AG04450 (cell line): ENCODE results near the gene TMCC1. TPM values are rescaled to one million over a fixed set of nuclear protein-coding genes. Genes with fewer than 3 reads are reported as not detected.

Experiments
- CTCF ChIA-PET: fragments of 300-600, 350-600 bp; formaldehyde crosslinking; extraction: SDS; loops from one replicate; lab custom pipeline; 2022; ENCODE audit warnings: antibody characterized with exemption, inconsistent platforms; lab: Charles Lee
- POLR2A ChIA-PET: fragments of 350-600 bp; formaldehyde crosslinking; extraction: SDS; loops from one replicate; lab custom pipeline; 2021; ENCODE audit warnings: antibody characterized with exemption, inconsistent platforms; lab: Yijun Ruan, JAX
- DNase-seq: peaks from one replicate; pipeline ENCODE4 v3.0.0-alpha.2; 2011; ENCODE audit warnings: low read depth, low spot score
- H3K27ac ChIP-seq: one replicate; pipeline ENCODE4 v1.5.1; 2012; ENCODE audit warnings: low read depth, low read length, control low read depth
- H3K27me3 ChIP-seq: one replicate; pipeline ENCODE4 v1.6.0; 2012; ENCODE audit warnings: low read length; ENCODE audit not compliant: control insufficient read depth, insufficient read depth
- H3K4me3 ChIP-seq: 2 replicates; pipeline ENCODE4 v1.5.1; 2011; ENCODE audit warnings: mild to moderate bottlenecking, low read depth, low read length, control low read depth
- H3K9me3 ChIP-seq: 2 replicates; pipeline ENCODE4 v1.5.1; 2012; ENCODE audit warnings: low read length; ENCODE audit not compliant: control insufficient read depth, insufficient read depth
- polyA plus RNA-seq: library from polyadenylated mRNA; depleted of rRNA; stranded (reverse); fragments of >200 nt; gene quantifications from 2 replicates; pipeline ENCODE4 v1.2.3, GENCODE V29; 2011
- TF ChIP-seq, protein P1 (sequence below): IDR thresholded peaks from 2 replicates; pipeline ENCODE4 v1.5.1; 2011; ENCODE audit warnings: low read depth, low read length, control low read depth, inconsistent platforms

TMCC1 gene
- polyA plus RNA-seq, 1 experiment = 14.1 TPM

DNA sequence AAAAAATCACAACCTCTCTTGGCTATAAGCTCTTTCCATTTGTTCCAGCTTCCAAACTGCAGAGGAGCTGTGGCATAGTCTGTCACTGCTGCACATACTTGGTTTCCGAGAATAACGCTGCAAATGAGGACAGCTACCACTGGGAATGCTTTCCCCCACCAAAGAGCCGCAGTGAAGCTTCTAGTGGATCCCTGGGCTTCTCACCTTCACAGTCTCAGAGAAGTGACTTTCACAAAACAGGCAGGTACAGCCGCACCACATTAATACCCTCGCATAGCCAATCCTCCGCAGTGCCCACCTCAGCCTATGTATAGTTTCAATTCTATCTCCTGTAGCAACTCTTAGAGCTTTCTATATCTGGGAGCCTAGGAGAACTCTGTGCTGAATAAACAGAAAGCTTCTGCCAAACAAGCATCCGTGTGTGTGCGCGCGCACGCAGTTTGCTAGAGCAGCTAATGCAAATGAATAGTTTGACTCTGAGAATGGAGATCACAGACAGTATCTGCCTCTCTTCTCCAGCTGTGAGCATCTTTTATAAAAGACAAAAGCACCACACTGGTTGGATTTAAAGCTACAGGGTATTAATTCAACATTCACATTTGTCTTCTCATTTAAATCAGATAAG lies 205.1 kb downstream of the TMCC1 start:
- Histone ChIP-seq H3K27ac (no peak overlapping the region), H3K27me3 (no peaks in the 10 kb centered on the region), H3K4me3 (peak overlapping the region; percentile 43), H3K9me3 (no peaks in the 10 kb centered on the region)
- TF ChIP-seq, protein P1, sequence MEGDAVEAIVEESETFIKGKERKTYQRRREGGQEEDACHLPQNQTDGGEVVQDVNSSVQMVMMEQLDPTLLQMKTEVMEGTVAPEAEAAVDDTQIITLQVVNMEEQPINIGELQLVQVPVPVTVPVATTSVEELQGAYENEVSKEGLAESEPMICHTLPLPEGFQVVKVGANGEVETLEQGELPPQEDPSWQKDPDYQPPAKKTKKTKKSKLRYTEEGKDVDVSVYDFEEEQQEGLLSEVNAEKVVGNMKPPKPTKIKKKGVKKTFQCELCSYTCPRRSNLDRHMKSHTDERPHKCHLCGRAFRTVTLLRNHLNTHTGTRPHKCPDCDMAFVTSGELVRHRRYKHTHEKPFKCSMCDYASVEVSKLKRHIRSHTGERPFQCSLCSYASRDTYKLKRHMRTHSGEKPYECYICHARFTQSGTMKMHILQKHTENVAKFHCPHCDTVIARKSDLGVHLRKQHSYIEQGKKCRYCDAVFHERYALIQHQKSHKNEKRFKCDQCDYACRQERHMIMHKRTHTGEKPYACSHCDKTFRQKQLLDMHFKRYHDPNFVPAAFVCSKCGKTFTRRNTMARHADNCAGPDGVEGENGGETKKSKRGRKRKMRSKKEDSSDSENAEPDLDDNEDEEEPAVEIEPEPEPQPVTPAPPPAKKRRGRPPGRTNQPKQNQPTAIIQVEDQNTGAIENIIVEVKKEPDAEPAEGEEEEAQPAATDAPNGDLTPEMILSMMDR = no peak
- ChIA-PET POLR2A (no interaction called here), CTCF (interaction anchor here (0.8 to 1.5 kb wide), 3 partner anchors 23 to 198 kb away, joined by 3 to 4 read pairs (median 3); no protein-coding TSS in a partner anchor)
- no peak for DNase-seq

DNA sequence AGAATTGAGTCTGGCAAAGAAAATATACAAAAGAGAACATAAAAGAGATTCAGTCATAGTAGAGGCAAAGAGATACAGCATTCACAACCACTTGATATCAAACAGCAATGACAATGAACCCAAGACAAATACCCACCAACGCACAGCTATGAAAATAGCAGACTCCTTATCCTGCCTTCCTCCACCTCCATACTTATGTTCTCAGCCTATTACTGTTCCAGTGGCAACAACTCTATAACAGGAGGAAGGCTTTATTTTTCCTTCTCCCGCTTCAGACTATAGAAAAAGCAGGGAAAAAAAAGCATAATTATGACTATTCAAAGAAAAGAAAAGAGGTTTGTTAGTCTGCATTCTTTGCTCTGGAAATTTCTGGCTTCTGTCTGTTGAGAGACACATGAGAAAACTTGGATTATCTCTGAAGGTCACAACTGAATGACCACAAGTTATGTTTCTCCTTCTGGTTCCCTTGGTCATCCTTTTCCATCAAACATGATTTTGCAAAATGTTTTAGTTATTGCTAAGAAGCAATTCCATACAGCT lies 205.9 kb downstream of the TMCC1 start:
- no peaks in the 10 kb centered on the region for H3K27me3 ChIP-seq
- H3K9me3 ChIP-seq = no peaks in the 10 kb centered on the region
- TF ChIP-seq, protein P1 = no peak
- DNase-seq = no peak
- no peak overlapping the region for H3K27ac ChIP-seq
- ChIA-PET POLR2A (no interaction called here), CTCF (interaction anchor here (0.7 to 1.5 kb wide), 2 partner anchors 197 to 304 kb away, joined by 3 to 4 read pairs; no protein-coding TSS in a partner anchor)
- H3K4me3 ChIP-seq = no peak overlapping the region

DNA sequence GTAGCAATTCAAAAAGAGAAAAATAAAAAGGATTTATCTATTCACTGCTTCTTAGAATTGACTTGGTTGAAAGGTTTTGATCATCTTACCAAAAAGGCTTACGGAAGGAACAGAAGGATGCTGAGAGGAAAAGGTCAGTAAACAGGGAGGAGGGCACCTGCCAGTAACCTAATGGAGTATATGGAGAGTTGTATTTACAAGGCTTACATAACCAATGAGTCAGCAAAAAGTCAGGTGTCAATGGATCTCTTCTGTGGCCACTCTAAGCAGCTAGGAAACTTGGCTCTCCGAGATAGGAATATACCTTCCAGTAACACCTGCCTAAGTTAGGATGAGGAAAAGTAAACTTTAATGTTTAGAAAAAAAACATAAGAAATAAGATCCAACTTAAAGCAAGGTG lies 206.6 kb downstream of the TMCC1 start:
- Histone ChIP-seq H3K4me3 (no peak overlapping the region), H3K9me3 (no peaks in the 10 kb centered on the region), H3K27me3 (no peaks in the 10 kb centered on the region), H3K27ac (no peak overlapping the region)
- no peak for DNase-seq
- TF ChIP-seq, protein P1 = no peak
- ChIA-PET POLR2A (no interaction called here), CTCF (interaction anchor here (0.7 kb wide), 1 partner anchor 303 kb away, joined by 3 read pairs; no protein-coding TSS in a partner anchor)

DNA sequence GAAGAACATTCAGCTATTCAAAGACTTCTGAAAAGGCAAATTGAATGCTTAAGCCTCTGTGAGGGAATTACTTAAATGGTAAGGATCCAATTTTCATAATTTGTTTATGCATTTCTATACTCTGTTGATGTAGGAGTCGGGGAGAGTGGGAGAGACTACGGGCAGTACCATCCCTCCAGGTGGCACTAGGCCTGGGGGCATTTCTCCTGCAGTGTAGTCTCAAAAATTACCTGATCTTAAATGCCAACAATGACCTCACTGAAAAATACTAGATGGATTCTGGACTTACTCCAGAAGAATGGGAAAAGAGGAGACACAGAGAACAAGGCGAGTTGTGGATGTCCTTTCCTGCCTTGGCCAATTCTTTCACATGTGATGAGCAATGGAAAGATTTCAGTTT lies 209.2 kb downstream of the TMCC1 start:
- POLR2A ChIA-PET = no interaction called here
- Histone ChIP-seq H3K4me3 (no peak overlapping the region), H3K27ac (no peak overlapping the region), H3K9me3 (no peaks in the 10 kb centered on the region), H3K27me3 (no peaks in the 10 kb centered on the region)
- DNase-seq = no peak
- CTCF ChIA-PET = no interaction called here
- TF ChIP-seq, protein P1 = no peak

DNA sequence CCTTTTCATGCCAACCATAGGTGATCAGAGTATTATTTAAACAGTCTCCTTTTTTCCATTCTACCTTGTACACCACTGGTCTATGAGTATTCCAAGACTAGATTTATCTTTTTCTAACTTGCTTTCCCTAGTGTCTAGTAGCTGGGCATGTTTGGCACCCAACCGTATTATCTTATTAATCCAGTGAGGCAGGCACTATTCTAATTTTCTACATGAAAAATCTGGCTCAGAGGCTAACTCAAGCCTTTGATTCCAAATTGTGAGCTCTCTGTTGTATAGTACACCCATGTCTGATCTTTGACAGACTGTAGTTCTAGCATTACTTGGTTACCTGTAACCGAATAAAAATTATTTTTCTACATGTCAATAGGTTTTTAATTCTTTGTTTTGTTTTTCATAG lies 210.3 kb downstream of the TMCC1 start:
- H3K27ac ChIP-seq = no peak overlapping the region
- no peak for DNase-seq
- H3K4me3 ChIP-seq = no peak overlapping the region
- no peaks in the 10 kb centered on the region for H3K27me3 ChIP-seq
- no peaks in the 10 kb centered on the region for H3K9me3 ChIP-seq
- CTCF ChIA-PET = no interaction called here
- POLR2A ChIA-PET = no interaction called here
- TF ChIP-seq, protein P1 = no peak
